Omental fat pad (tissue), 4 donors: ENCODE measurements around the gene PTPN3. TPM values are rescaled to one million over a fixed set of nuclear protein-coding genes. Genes with fewer than 3 reads are reported as not detected.

ENCODE experiments used
- ATAC-seq: fragments of 150-250 bp; one replicate; pipeline ENCODE4 v1.9.1; 2016; ENCODE audit warnings: mild to moderate bottlenecking, moderate library complexity; ENCODE audit not compliant: low FRiP score
- DNase-seq: peaks from one replicate; pipeline ENCODE4 v3.0.0-alpha.2; 2019; ENCODE audit warnings: low spot score
- total RNA-seq, 4 donors: library from RNA; depleted of rRNA; stranded (reverse); fragments of >200 nt; gene quantifications; one replicate each; pipeline ENCODE4 v1.1.0, GENCODE V29; 2016
- TF ChIP-seq, protein P1 (sequence below), 3 donors: fragments of 450-650 bp; IDR thresholded peaks; one replicate each; pipeline ENCODE4 v1.5.1; 2016 to 2017; ENCODE audit warnings: antibody characterized with exemption in 3 of 3, mild to moderate bottlenecking in 3 of 3, moderate library complexity in 2 of 3

PTPN3 gene
- total RNA-seq, 4 donors from 2014 or later, result 4.1 to 14.6 (median 7.8) TPM

DNA sequence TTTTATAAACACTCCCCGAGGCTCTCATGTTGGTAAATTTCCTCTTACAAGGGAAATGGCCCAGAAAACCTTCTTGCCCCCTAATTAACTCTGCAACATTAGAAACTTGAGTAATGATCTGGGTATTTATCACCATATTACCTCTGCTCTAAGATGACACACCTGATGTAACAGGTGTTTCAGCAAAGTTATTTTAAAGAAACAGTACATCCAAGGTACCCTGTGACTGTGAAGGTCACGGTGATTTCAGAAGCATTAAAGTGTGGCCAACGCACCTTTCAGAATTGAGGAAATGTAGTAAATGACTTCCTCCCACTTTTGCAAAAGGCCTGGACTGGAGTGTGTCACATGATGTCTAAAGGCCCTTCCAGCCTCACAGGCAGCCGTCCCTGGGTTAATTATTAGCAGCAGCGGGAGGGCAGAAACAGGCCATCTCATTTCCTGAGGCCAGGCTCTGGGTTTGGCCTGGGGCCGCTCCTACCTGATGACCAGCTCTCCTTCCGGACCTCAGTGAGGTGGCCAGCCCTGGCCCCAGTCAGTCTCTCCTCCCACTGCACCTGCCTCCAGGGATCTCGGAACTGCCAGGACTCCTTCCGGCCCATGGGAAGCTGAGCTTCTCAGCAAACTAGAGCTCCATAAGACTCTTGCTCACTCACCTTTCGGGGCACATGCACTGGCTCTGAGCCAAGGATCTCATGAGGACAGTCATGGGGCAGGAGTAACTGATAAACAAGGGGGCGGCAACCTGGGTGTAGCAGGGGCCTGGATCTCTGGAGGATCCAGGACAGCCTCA, 20.7 kb downstream of the PTPN3 start:
- ATAC-seq (no peak), DNase-seq (no peak)
- TF ChIP-seq, protein P1, sequence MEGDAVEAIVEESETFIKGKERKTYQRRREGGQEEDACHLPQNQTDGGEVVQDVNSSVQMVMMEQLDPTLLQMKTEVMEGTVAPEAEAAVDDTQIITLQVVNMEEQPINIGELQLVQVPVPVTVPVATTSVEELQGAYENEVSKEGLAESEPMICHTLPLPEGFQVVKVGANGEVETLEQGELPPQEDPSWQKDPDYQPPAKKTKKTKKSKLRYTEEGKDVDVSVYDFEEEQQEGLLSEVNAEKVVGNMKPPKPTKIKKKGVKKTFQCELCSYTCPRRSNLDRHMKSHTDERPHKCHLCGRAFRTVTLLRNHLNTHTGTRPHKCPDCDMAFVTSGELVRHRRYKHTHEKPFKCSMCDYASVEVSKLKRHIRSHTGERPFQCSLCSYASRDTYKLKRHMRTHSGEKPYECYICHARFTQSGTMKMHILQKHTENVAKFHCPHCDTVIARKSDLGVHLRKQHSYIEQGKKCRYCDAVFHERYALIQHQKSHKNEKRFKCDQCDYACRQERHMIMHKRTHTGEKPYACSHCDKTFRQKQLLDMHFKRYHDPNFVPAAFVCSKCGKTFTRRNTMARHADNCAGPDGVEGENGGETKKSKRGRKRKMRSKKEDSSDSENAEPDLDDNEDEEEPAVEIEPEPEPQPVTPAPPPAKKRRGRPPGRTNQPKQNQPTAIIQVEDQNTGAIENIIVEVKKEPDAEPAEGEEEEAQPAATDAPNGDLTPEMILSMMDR (IDR thresholded peaks at IDR 0.05), result no peak

DNA sequence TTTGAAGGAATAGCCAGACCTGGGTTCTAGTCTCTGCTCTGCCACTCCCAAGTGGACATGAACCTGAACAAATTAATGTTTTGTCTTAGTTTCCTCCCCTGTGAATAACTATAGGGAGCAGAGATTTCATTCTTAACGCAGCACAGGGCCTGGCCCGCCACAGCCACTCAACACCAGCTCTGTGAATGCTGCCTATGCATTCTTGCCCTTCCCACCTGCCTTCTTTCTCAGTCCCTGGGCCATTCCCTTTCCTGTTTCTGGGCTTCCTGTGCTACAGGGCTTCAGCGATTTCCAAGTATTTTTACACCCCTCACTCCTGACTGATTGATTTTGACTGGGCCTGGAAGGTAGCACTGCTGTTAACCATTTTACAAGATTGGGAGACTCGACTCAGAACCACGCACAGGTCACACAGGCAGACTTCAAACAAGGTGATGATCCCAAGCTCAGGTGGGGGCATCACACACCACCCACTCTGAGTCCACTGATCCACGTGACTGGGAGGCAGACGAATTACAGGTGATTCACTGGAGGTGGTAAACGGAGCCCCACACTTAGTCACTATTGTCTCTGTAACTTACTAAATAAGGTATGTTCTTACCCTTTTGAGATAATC, 21.4 kb downstream of the PTPN3 start:
- TF ChIP-seq, protein P1 (IDR thresholded peaks at IDR 0.05), result no peak
- no peak for DNase-seq
- no peak for ATAC-seq

- DNase-seq (no peak), ATAC-seq (no peak)
- TF ChIP-seq, protein P1 (IDR thresholded peaks at IDR 0.05), result no peak
These were observed 22.6 kb downstream of the PTPN3 start for GRCh38 chr9:109475526-109475925.

GRCh38 chr9:109474944-109475343, 23.2 kb downstream of the PTPN3 start:
- no peak for DNase-seq
- no peak for ATAC-seq
- TF ChIP-seq, protein P1 (IDR thresholded peaks at IDR 0.05), result no peak

DNA sequence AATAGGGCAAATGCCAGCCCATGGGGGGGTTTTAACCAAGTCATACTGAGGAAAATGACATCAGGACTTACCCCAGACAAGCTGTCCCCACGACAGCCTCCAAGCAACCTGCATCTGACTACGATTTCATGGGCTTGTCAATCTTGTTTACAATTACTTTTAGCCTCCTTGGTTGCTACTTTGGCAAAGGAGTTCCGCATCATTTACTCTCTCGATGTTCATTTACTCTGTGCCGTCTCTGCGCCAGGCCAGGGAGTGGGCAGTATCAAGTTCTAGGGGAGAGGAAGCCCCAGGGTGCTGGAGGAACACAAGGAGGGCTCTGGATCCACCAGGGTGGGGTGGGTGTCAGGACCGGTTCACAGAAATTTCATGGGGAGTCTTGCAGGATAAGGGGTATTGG, 23.9 kb downstream of the PTPN3 start:
- ATAC-seq (no peak), DNase-seq (no peak)
- TF ChIP-seq, protein P1 (IDR thresholded peaks at IDR 0.05), result no peak

DNA sequence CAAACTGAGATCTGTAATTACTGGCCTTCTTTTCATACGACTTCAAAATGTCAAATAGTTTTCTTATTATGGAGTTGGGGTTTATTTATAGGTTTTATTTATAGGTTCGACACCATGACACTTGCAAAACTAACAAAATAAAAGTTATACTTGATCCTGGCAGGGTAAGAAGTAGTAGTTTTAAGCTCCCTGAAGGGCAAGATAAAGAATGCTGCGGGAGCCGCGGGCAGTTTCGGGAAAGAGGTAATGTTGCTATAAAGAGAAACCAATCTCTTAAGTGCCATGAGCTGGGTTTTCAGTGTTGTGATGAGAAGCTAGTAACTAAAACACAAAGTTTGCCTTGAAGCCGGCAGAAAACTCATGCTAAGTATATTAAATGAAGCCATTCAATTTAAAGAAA, 24.8 kb downstream of the PTPN3 start:
- TF ChIP-seq, protein P1 (IDR thresholded peaks at IDR 0.05), result no peak
- DNase-seq (no peak), ATAC-seq (no peak)
